Limb (tissue), 2 donors: Measurements from ENCODE around the gene TYW5.

ENCODE experiments used
- DNase-seq, 2 donors: peaks; one replicate each; pipeline ENCODE4 v3.0.0-alpha.2; 2016; ENCODE audit errors: extremely low spot score in 2 of 2

Gene TYW5

DNA sequence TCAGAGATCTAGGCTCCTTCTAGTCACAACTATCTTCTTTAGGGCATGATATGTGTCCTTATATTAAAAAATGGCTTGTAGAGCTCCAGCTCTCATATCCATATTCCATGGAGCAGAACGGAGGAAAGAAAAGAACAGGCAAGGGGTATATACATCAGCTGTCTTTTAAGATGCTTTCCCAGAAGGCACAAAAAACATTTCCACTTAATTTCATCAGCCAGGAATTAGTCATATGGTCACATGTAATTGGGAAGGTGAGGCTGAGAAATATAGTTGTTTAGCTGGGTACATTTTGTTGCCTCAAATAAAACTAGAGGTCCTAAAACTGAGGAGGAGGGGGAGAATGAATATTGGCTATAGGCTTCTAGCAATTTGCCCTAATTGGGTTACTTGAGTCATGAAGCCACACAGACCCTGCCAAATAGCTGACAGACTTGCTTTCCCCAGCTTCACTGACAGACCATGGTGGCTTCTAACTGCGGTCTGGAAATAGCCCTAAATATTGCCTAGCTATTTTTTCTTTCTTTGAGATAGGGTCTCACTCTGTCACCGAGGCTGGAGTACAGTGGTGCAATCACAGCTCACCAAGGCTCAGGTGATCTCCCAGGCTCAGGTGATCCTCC is 20.1 kb upstream of the TYW5 start:
- no peak for DNase-seq

DNA sequence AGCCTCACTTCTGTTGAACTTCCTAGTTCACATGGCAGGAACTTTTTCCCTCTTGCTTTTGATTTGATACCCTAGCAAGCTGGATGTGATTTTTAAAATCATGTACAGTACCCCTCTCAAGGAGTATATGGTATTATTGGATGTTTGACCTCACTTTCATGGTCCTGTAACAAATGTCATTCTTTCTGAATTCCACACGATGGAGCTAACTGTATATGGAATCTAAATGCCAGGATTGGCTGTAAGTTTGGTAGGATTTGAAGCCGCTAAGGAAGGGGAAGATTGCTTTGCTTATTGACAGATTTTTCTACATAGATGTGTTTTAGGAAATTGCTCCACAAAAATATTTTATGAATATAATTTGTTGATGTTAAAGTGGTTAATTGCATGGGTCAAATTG is 18.4 kb upstream of the TYW5 start:
- peak in 1 of 2 donors; percentile 73 for DNase-seq

DNA sequence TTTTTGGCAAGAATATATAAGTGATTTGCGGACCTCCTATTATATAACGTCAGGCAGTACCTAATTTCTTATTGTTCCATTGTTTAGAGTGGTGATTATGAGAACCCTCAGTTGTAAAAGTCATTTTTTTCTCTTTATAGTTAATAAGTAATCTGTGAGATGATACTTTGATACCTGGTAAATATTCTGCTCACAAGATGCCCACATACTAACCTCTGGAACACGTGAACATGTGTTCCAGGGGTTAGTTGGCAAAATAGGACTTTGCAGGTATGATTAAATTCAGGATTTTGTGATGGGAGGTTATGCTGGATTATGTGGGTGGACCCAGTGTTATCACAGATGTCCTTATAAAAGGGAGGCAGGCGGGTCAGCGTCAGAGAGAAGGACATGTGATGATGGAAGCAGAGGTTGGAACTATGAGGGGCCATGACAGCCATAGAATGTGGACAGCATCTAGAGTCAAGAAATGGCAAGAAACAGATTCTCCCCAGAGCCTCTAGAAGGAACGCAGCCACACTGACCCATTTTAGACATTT is 16.9 kb upstream of the TYW5 start:
- DNase-seq, result no peak

DNA sequence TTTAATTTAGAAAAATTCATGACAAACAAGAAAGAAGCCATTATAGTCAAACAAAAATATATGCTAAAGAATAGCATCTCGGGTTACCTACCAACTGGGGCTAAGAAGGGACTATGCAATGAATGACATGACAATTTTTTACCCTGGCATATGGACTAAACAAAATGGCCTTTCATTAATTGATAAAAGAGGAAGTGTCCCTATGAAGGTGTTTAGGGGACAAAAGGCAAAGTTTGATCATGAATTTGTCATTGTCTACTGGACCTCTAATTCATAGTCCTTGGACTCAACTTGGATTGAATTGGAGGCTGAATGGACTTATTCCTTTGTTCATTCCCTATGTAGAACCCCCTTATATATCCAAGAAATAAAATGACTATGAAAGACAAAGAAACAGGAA is 12.8 kb upstream of the TYW5 start:
- DNase-seq, result no peak

DNA sequence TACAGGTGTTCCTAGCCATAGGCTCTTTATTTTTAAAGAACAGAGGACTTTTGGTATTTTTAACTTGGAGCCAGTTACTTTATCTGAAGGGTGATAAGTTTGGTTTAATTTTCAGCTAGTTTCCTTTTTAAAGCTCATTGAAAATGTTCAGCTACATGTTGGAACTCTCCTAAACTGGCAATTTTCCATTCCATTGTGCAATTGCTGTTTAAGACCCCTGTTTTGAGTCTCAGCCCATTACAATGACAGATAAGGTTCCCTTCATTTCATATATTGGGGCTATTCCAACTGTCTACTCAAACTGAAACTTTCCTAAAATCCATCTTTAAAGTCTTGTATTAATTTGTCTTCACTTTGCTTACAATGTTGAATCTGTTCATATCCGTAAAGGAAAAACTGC is 11.7 kb upstream of the TYW5 start:
- DNase-seq, result no peak

DNA sequence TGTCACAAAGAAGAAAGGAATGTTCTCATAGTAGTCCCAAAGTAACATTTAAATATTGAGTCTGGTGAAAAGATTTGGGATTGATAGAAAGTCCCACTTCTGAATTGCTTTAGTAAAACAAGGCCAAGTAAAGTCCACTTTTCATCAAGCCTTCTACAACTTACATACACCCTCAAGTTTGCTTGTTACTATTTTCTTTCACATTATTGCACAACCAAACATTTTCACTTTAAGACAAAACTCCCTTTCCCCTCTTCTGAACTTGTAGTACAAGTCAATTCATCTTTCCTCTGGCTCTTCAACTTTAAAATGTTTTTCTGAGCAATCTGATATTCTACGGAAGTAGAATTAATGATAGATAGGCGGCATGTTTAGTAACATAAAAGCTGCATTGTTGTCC is 11.1 kb upstream of the TYW5 start:
- DNase-seq, result no peak

DNA sequence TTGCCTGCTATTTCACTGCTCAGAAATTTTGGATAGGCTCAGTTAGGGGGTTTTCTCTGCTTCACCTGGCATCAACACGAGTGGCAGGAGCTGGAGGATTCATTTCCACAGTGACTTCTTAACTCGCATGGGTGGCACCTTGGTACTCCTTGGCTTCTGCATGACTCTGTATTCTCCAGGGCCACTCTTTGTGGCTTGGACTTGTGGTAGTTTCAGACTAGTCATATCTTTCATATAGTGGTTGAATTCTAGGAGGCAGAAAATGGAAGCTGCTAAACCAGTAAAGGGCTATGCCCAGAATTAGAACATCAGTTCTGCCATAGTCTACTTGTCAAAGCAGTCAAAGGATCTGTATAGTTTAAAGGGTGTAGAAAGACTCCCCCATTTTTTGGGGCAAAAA is 6.9 kb upstream of the TYW5 start:
- no peak for DNase-seq

DNA sequence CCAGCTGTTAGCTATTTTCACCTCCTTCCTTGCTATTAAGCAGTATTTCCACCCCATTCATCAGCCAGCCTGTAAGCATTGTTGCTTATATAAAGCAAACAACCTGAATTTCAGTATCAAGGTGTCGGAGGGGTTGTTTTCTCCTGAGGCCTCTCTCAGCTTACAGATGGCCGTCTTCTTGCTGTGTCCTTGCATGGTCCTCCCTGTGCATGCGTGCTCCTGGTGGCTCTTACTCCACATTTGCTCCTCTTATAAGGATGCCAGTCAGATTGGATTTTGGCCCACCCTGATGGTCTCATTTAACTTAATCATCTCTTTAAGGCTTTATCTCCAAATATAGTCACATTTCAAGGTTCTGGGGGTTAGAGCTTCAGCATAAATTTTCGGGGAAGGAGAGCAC is 2.7 kb upstream of the TYW5 start:
- DNase-seq, result no peak

DNA sequence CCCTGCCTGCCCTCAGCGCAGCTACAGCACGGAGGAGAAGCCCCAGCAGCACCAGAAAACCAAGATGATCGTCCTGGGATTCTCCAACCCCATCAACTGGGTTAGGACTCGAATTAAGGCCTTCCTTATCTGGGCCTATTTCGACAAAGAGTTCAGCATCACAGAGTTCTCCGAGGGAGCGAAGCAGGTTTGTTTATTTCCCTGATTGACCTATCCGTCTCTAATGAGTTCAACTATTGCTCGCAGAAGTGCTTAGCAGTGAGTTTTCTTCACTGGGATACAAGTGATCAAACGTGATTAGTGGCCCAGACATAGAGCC is 730 bp upstream of the TYW5 start:
- no peak for DNase-seq

DNA sequence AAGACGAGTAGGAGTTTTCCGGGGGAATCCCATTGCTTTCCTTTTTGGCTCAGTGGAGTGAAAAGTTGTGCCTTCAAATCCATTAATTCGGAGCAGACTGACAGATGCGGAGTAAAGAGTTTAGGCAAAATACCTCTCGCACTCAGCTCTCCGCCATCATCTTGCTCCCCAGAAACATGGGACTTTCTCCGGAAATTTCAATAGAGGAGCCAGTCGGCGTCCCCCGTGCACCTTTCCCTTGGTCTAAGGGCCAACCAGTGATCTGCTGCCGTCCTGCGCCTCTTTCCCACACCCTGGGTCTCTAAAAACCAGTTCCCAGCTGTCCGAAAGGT is 318 bp downstream of the TYW5 start:
- no peak for DNase-seq

DNA sequence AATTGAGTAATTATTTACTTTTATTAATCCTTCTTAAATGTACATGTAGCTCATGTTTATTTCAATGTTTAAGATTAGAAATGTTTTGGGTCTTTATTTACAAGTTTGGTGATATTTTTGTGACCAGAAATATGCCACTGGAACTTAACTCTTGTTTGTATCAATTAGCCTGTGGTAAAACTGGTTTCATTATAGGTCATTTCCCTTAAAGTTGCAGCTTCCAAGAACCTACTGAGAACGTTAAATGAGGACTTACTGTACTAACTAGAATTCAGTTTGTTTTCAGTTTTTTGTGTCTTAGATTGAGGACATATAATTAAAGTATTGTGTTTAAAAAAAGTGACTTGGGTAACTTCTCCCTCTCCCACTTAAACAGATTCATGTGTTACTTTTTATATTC is 4.3 kb downstream of the TYW5 start:
- DNase-seq, result no peak

DNA sequence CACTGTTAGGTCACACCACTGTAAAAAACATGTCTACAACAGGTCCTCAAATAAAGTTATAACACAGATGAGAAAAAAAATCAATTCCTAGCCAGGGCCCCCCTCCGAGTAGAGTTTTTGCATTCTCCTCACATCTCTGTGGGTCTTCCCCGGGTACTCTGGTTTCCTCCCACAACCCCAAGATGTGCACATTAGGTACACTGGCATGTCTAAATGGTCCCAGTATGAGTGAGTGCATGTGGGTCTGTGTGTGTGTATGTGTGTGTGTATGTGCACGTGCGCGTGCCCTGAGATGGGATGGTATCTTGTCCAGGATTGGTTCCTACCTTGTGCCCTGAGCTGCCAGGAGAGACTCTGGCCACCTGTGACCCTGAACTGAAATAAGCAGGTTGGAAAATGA is 4.9 kb downstream of the TYW5 start:
- DNase-seq, result no peak

DNA sequence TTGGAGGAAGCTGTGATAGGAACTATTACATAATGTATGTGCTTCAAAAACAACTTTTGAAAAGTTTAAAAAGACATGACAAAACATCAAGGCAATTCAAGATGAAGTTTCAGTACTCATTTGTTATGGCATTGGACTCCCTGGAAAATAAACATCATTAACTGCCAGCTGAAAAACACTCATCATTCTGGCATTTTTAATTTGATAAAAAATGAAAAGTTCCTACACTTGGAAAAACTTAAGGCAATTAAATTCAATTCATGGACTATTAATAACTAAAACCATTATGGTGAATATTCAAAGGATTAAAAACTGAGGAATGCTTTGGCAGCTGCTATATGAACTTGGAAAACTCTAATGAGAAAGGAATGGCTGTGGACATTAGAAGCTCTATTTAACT is 8.5 kb downstream of the TYW5 start:
- DNase-seq, result no peak

DNA sequence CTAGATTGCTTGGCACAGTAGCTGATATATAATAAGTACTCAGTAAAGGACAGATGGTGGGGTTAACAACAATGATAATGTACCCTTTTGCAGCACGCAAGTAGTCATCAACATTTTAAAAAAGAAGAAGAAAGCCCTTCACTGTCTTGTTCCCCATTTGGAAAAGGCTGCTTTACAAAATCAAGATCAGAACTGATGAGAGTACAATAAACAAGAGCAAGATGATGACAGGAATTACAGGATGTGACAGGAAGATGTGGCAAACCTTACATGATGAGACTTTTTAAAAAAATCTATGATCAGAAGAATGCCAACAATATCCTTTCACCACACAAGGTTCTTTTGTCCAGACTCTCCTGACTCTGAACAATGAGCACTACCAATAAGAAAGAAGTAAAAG is 9.1 kb downstream of the TYW5 start:
- DNase-seq, result no peak

DNA sequence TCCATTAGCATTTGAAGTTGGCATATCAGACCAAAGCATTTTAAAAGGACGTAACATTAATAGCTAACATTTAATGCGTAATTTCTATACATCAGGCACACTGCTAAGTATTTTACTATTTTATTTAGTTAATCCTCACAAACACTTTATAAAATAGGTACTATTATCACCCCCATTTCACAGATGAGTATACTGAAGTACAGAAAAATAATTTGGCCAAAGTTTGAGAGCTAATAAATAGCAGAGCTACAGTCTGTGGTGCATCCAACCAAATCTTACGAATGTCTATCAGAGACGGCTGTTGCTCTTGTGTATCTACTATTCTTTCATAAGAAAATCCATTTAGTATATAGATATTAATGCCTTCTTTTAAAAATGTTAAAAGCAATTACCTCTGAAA is 11.9 kb downstream of the TYW5 start:
- no peak for DNase-seq

DNA sequence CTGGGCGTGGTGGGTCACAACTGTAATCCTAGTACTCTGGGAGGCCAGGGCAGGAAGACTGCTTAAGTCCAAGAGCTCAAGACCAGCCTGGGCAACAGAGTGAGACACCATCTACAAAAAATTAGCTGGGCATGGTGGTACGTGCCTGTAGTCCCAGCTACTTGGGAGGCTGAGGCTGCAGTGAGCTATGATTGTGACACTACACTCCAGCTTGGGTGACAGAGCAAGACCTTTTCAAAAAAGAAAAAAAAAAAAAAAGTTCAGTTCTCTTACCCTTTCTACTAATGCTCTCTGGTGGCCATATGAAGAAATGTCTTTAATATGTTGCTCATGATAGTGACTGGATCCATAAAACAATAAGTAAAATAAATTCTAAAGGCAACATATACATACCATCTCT is 14.9 kb downstream of the TYW5 start:
- no peak for DNase-seq

DNA sequence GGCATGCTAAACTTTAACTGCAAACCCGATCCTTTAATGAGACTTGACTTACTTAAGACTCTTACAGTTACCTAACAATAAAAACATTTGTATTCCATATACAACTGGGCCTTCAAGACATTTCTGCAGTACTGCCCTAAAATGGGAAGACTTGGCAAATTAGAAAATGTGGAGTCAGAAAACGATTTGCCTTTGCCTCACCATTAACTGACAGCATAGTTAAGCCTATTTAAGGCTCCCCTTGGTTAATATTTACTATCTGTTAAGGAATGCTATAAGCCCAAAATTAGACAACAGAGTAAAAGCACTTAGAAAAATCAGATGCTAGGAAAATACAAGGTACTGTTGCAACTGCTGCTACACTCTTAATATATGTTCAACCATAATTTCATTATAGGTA is 18.7 kb downstream of the TYW5 start:
- DNase-seq, result no peak

DNA sequence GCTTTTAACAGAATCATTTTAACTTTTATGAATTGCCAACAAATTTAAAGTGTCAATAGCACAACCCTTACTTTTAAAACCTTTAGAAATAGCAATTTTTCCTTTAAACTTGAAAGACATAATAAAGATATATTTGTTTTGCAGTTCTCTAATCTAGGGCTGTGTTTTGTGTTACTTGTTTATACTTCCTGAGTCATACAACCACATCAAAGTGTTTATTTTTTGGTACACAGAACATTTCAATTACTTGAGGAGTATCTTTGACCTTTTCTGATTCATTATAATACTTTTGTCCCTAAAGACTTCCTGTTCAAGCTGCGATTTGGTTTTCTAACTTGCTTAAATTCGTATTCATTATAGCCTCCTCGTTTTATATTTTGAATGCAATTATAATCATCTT is 21.8 kb downstream of the TYW5 start:
- no peak for DNase-seq

DNA sequence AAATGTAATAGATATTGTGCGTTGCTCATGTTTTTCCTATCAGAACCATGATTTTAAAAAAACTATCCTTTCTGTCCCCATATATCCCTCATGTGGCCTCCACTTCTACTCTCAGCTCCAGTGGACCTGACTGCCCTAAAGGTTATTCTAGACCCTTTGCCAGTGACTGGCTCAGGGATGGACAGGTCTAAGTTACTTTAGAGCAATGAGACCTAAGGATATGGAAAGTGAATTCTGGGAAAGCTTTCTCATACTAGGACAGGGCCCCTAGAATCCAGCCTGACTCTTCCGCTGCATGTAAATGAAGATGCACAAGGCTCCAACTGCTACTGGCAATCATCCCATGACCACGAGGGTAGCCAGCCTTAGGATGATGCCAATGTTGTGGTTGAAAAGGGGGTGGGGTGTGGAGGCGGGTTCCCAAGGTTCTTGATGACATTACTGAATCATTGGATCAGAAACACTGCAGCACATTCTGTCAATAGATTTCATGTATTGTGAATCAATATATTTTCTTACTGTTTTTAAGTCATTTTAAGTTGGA is 22.9 kb downstream of the TYW5 start:
- DNase-seq, result no peak

DNA sequence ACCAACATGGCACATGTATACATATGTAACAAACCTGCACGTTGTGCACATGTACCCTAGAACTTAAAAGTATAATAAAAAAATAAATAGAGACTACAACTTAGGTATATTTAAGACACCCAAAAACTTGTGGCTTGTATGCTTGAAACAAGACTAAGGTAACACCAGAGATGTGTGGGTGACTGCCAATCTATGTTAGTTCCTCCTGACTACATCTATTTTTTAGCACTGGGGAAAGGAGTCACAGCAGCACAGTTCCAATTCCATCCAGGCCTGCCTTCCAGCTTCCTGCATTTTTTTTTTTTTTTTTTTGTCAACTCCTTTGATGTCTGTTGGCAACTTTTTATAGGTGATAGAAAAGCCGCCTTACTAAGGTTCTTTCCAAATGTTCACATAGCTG is 26.0 kb downstream of the TYW5 start:
- DNase-seq, result no peak

DNA sequence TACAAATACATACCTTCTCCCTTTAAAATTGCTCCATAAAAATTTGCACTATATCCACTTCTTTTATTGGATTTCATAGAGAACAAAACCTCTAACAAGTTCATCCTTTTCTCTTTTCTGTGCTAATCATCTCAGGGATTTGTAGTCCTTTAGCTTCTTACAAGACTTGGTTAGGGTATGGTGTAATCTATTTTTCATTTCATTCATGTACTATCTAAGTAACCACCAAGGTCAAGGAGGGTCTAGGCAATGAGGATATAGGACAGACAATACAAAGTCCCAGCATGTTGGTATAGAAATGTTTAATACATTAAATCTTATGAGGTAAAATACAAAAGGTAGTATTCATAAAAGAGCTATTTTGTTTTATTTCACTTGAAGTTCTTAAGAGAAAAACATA is 26.7 kb downstream of the TYW5 start:
- no peak for DNase-seq

DNA sequence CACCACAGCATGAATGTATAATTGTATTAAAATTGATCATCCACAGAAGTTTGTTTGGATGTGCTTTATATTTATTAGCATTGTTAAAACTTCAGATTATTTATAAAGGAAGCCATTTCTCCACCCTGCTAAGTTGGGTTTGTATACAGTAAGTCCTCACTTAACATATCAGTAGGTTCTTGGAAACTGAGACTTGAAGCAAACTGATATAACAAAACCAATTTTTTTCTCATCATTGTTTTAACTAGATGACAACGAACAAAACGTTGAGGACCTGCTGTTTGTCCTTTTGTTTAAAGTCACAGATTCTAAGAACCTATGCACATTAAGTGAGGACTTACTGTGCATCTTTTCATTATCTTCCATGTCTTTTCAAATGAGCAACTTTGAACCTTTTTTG is 27.1 kb downstream of the TYW5 start:
- DNase-seq, result no peak

DNA sequence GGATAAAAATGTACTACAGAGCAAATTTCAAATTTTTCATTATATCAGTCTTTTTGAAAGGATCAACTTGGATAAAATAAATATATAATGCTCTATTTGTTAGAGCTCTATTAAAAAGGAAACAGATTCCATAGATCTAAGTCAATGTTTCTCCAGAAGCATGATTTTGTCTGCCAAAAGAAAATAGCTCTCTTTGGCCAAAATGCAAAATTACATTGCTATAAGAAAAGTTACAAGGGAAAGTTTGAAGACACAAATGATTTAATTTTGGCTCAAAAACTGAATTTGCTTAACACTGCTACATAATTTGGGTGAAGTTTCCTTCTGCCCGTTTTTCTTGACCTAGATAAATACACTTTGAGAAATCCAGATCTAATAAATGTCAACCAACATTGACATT is 28.5 kb downstream of the TYW5 start:
- no peak for DNase-seq

DNA sequence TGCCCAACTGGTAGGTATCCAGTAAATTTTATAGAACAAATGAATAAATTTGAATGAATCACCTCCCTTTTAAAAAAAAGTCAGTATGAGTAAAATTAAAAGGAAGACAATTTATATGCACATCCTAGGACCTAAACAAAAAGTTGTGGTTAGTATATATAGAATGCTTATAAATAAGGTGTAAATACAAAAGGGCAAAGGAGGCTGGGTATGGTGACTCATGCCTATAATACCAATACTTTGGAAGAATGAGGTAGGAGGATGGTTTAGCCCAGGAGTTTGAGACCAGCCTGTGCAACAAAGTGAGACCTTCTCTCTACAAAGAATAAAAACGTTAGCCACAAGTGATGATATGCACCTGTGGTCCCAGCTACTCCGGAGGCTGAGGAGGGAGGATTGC is 31.4 kb downstream of the TYW5 start:
- no peak for DNase-seq
